Neuronal stem cell (in vitro differentiated cells): ENCODE results near the gene SEMA3B.

Experiments used
- DNase-seq: peaks from one replicate; pipeline ENCODE4 v3.0.0-alpha.2; 2013; ENCODE audit warnings: low spot score
- H2AFZ ChIP-seq: one replicate; pipeline ENCODE4 v1.6.1; 2013; ENCODE audit warnings: mild to moderate bottlenecking, low read length, inconsistent platforms
- H2AK5ac ChIP-seq: 2 replicates; pipeline ENCODE4 v1.6.1; 2013; ENCODE audit warnings: low read depth, mild to moderate bottlenecking, inconsistent platforms, low read length, moderate library complexity, mixed read lengths
- H2BK120ac ChIP-seq: 2 replicates; pipeline ENCODE4 v1.6.1; 2013; ENCODE audit warnings: low read depth, mild to moderate bottlenecking, inconsistent platforms, low read length, moderate library complexity, mixed read lengths
- H2BK12ac ChIP-seq: one replicate; pipeline ENCODE4 v1.6.1; 2013; ENCODE audit warnings: low read length, inconsistent platforms
- H2BK15ac ChIP-seq: 2 replicates; pipeline ENCODE4 v1.6.1; 2013; ENCODE audit warnings: mild to moderate bottlenecking, low read length, inconsistent platforms, mixed read lengths
- H2BK5ac ChIP-seq: one replicate; pipeline ENCODE4 v1.6.1; 2013; ENCODE audit warnings: inconsistent platforms, mild to moderate bottlenecking, low read length, moderate library complexity
- H3K14ac ChIP-seq: one replicate; pipeline ENCODE4 v1.6.1; 2013; ENCODE audit warnings: low read length, inconsistent platforms
- H3K18ac ChIP-seq: 2 replicates; pipeline ENCODE4 v1.6.1; 2013; ENCODE audit warnings: low read length, inconsistent platforms
- H3K23ac ChIP-seq: 2 replicates; pipeline ENCODE4 v1.6.1; 2013; ENCODE audit warnings: low read depth, mild to moderate bottlenecking, mixed read lengths, low read length, inconsistent platforms; ENCODE audit not compliant: poor library complexity
- H3K27ac ChIP-seq: replicated peaks from 3 replicates; pipeline ENCODE4 v1.5.1; 2013; ENCODE audit warnings: low read length, inconsistent platforms
- H3K27me3 ChIP-seq, 3 experiments: 2 replicates each; pipeline ENCODE4 v1.6.1; 2013; ENCODE audit warnings: low read length in 3 of 3, mild to moderate bottlenecking in 2 of 3, inconsistent platforms in 1 of 3, low read depth in 1 of 3, mixed read lengths in 1 of 3, moderate library complexity in 1 of 3; ENCODE audit not compliant: control insufficient read depth in 3 of 3, insufficient read depth in 3 of 3
- H3K36me3 ChIP-seq, 2 donors: replicated peaks in 1 of 2; 2 replicates each; pipeline ENCODE4 v1.6.1; 2013; ENCODE audit warnings: low read length in 2 of 2; ENCODE audit not compliant: control insufficient read depth in 2 of 2, insufficient read depth in 2 of 2
- H3K4ac ChIP-seq: 2 replicates; pipeline ENCODE4 v1.6.1; 2013; ENCODE audit warnings: inconsistent platforms, mild to moderate bottlenecking, low read length, moderate library complexity
- H3K4me1 ChIP-seq, 2 donors: 1 replicate in 1 of 2; 2 replicates in 1 of 2; pipeline ENCODE4 v1.6.1; 2013; ENCODE audit warnings: low read length in 2 of 2, low read depth in 1 of 2; ENCODE audit not compliant: control insufficient read depth in 2 of 2, insufficient read depth in 1 of 2
- H3K4me2 ChIP-seq: one replicate; pipeline ENCODE4 v1.6.1; 2013; ENCODE audit warnings: mild to moderate bottlenecking, low read length, inconsistent platforms; ENCODE audit not compliant: insufficient read depth, poor library complexity, severe bottlenecking
- H3K4me3 ChIP-seq, 2 donors: 2 replicates each; pipeline ENCODE4 v1.5.1; 2013; ENCODE audit warnings: low read length in 2 of 2, mild to moderate bottlenecking in 2 of 2, inconsistent platforms in 1 of 2, moderate library complexity in 1 of 2
- H3K79me1 ChIP-seq: one replicate; pipeline ENCODE4 v1.6.1; 2013; ENCODE audit warnings: low read depth, mild to moderate bottlenecking, inconsistent platforms, low read length, moderate library complexity
- H3K9ac ChIP-seq: one replicate; pipeline ENCODE4 v1.6.1; 2013; ENCODE audit warnings: mild to moderate bottlenecking, low read depth, low read length, inconsistent platforms; ENCODE audit not compliant: poor library complexity
- H3K9me3 ChIP-seq, 2 donors: replicated peaks in 1 of 2; 2 replicates each; pipeline versions ENCODE3 to v1.6.1; 2013; ENCODE audit warnings: low read length in 2 of 2, mild to moderate bottlenecking in 2 of 2, inconsistent platforms in 1 of 2, low read depth in 1 of 2, mixed read lengths in 1 of 2, moderate library complexity in 1 of 2; ENCODE audit not compliant: control insufficient read depth in 2 of 2, insufficient read depth in 1 of 2
- H4K8ac ChIP-seq: one replicate; pipeline ENCODE4 v1.6.1; 2013; ENCODE audit warnings: low read depth, mild to moderate bottlenecking, inconsistent platforms, low read length, moderate library complexity
- H4K91ac ChIP-seq: one replicate; pipeline ENCODE4 v1.6.1; 2013; ENCODE audit warnings: low read length, low read depth, mild to moderate bottlenecking, inconsistent platforms; ENCODE audit not compliant: poor library complexity
- WGBS, 2 donors: extraction: QIAGEN DNeasy Blood & Tissue Kit; methylation state at CpG; one replicate each; pipeline ENCODE4 v1.1.7; 2013; ENCODE audit warnings: missing lambda C conversion rate in 2 of 2, mixed read lengths in 1 of 2; ENCODE audit not compliant: insufficient read length in 2 of 2, insufficient replicate concordance in 1 of 2; ENCODE audit errors: extremely low coverage in 2 of 2; 5-methylcytosine and 5-hydroxymethylcytosine counted together

SEMA3B gene

DNA sequence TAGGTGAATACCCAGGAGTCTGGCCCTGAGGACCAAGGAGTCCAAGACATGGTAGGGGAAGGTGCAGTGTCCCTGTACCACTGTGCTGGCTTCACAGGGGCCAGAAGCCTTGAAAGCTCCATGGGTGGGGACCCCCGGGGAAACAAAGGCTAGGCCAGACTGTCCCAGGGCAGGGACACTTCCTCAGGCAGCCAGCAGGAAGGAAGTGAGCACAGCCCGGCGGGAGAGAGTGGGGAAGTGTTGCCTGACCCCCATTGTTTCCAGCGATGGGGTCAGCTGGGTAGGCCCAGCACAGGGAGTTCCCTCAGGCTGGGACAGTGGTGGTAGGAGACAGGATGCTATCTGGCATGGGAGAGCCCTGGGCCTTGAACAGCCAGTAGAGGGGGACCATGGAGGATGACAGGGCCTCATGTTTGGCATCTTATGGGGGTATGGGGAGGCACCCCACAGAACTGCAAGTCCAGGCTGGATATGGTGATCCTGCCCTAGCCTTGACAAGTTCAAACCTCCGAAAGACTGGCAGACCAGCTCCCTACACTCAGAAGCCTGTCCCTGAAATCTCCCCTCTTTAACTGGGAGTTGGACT lies 54.8 kb downstream of the SEMA3B start:
- Histone ChIP-seq H3K27ac (no peak overlapping the region), H3K36me3 (peaks cover 23 to 45% of the 10 kb centered on the region in 2 donors), H2AK5ac (peak overlapping the region; percentile 44), H2BK5ac (no peak overlapping the region), H2BK120ac (no peak overlapping the region), H3K9ac (peak overlapping the region; percentile 21), H2BK12ac (peak overlapping the region; percentile 68), H4K91ac (no peak overlapping the region), H2AFZ (no peak overlapping the region), H3K4ac (no peak overlapping the region), H3K18ac (peak overlapping the region; percentile 23), H3K14ac (no peak overlapping the region), H3K79me1 (peaks cover 20% of the 10 kb centered on the region), H2BK15ac (peak overlapping the region; percentile 14), H4K8ac (no peak overlapping the region), H3K4me1 (peaks cover 32 to 33% of the 10 kb centered on the region in 2 donors), H3K4me2 (no peak overlapping the region), H3K23ac (no peak overlapping the region), H3K9me3 (no peaks in the 10 kb centered on the region), H3K4me3 (no peak overlapping the region), H3K27me3 (no peaks in the 10 kb centered on the region)
- no CpG with 5 or more reads among the region's 5 CpGs for WGBS, 2 donors
- no peak for DNase-seq

- Histone ChIP-seq H2AFZ (no peak overlapping the region), H3K27ac (no peak overlapping the region), H3K4me2 (no peak overlapping the region), H3K27me3 (no peaks in the 10 kb centered on the region), H2AK5ac (peak overlapping the region; percentile 38), H3K9ac (no peak overlapping the region), H4K8ac (no peak overlapping the region), H3K18ac (peak overlapping the region; percentile 25), H3K23ac (no peak overlapping the region), H3K14ac (no peak overlapping the region), H2BK15ac (no peak overlapping the region), H3K36me3 (peaks cover 17 to 42% of the 10 kb centered on the region in 2 donors), H2BK120ac (no peak overlapping the region), H3K4ac (no peak overlapping the region), H3K4me1 (peaks cover 28 to 32% of the 10 kb centered on the region in 2 donors), H3K79me1 (peaks cover 17% of the 10 kb centered on the region), H2BK5ac (no peak overlapping the region), H4K91ac (peak overlapping the region; percentile 28), H3K4me3 (peak overlapping the region in 1 of 2 donors; percentile 0), H2BK12ac (no peak overlapping the region), H3K9me3 (no peaks in the 10 kb centered on the region)
- WGBS, 2 donors, result no CpG with 5 or more reads among the region's 4 CpGs
- no peak for DNase-seq
Observed at GRCh38 chr3:50324351-50325112, 55.6 kb downstream of the SEMA3B start.

DNA sequence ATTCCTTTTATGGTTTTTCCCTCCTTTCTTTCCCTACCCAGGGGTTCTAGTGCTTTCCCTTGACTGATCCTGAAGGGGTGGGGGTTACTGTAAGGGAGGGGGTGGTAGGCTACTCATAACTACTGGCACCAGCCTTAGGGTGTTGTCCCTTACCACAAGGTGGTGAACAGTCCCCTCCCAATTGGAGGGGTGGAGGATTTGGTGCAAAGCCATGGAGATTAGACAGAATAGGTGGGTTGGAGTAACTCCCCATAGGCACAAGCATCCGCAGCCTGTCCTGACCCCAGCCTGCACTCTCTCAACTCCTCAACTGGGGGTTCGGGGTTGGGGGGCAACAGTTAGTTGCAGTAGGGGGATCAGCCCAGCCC lies 56.1 kb downstream of the SEMA3B start:
- Histone ChIP-seq H3K4ac (no peak overlapping the region), H2AFZ (no peak overlapping the region), H2BK15ac (no peak overlapping the region), H2BK12ac (no peak overlapping the region), H3K9ac (no peak overlapping the region), H3K23ac (no peak overlapping the region), H3K36me3 (peaks cover 20 to 42% of the 10 kb centered on the region in 2 donors), H3K18ac (no peak overlapping the region), H4K8ac (no peak overlapping the region), H3K27ac (no peak overlapping the region), H4K91ac (no peak overlapping the region), H3K4me3 (no peak overlapping the region), H3K4me1 (peaks cover 25 to 26% of the 10 kb centered on the region in 2 donors), H3K9me3 (no peaks in the 10 kb centered on the region), H3K14ac (no peak overlapping the region), H3K27me3 (no peaks in the 10 kb centered on the region), H3K79me1 (peaks cover 15% of the 10 kb centered on the region), H2BK120ac (no peak overlapping the region), H2AK5ac (no peak overlapping the region), H3K4me2 (no peak overlapping the region), H2BK5ac (no peak overlapping the region)
- WGBS, 2 donors, result no CpG with 5 or more reads among the region's 2 CpGs
- no peak for DNase-seq

GRCh38 chr3:50325497-50326181 lies 56.7 kb downstream of the SEMA3B start:
- no peak for DNase-seq

More at GRCh38 chr3:50325497-50326181, 56.7 kb downstream of the SEMA3B start:
- H3K4ac ChIP-seq, result no peak overlapping the region
- H3K14ac ChIP-seq, result no peak overlapping the region
- H3K9me3 ChIP-seq, result no peaks in the 10 kb centered on the region
- peaks cover 10% of the 10 kb centered on the region for H3K79me1 ChIP-seq
- H3K36me3 ChIP-seq, result peaks cover 24 to 46% of the 10 kb centered on the region in 2 donors
- H4K91ac ChIP-seq, result no peak overlapping the region
- WGBS, 2 donors, result no CpG with 5 or more reads among the region's 11 CpGs
- H3K18ac ChIP-seq, result no peak overlapping the region
- H3K4me1 ChIP-seq, result peaks cover 20 to 21% of the 10 kb centered on the region in 2 donors
- no peak overlapping the region for H2AK5ac ChIP-seq
- H2BK12ac ChIP-seq, result no peak overlapping the region
- no peak overlapping the region for H3K23ac ChIP-seq
- no peak overlapping the region for H3K27ac ChIP-seq
- H2BK15ac ChIP-seq, result no peak overlapping the region
- H3K4me3 ChIP-seq, result no peak overlapping the region
- H2BK5ac ChIP-seq, result no peak overlapping the region
- no peak overlapping the region for H2AFZ ChIP-seq
- H4K8ac ChIP-seq, result no peak overlapping the region
- no peak overlapping the region for H3K9ac ChIP-seq
- H3K4me2 ChIP-seq, result no peak overlapping the region
- no peak overlapping the region for H2BK120ac ChIP-seq
- no peaks in the 10 kb centered on the region for H3K27me3 ChIP-seq
